HepG2 (cell line): ENCODE data around the gene CRIM1. TPM values are rescaled to one million over a fixed set of nuclear protein-coding genes. Genes with fewer than 3 reads are reported as not detected.

Experiments used
- ADNP ChIP-seq: sonication (generic); formaldehyde crosslinking; IDR thresholded peaks from 2 replicates; pipeline ENCODE4 v1.4.0; 2020; ENCODE audit warnings: missing genetic modification reagents
- ATM ChIP-seq: fragments of 450-650 bp; IDR thresholded peaks from 2 replicates; pipeline ENCODE4 v1.7.1; 2017; ENCODE audit warnings: mild to moderate bottlenecking, borderline replicate concordance
- BHLHE40 ChIP-seq: IDR thresholded peaks from 2 replicates; pipeline ENCODE4 v1.6.1; 2011; ENCODE audit warnings: low read length, improper control_type of control experiment
- CHCHD3 ChIP-seq: sonication (generic); formaldehyde crosslinking; IDR thresholded peaks from 2 replicates; pipeline ENCODE4 v1.8.0; 2022; ENCODE audit warnings: mild to moderate bottlenecking, missing genetic modification reagents, moderate library complexity
- CSRNP2 ChIP-seq: sonication (generic); formaldehyde crosslinking; conservative IDR thresholded peaks from 2 replicates; pipeline ENCODE4 v1.8.0; 2022; ENCODE audit warnings: low read depth, missing genetic modification reagents
- E2F1 ChIP-seq: sonication (generic); formaldehyde crosslinking; IDR thresholded peaks from 2 replicates; pipeline ENCODE4 v1.5.0; 2020; ENCODE audit warnings: missing genetic modification reagents
- FOXA1 ChIP-seq, 2 experiments: fragments of 450-650 bp in 1 of 2; sonication (generic) in 1 of 2; formaldehyde crosslinking in 1 of 2; IDR thresholded peaks; 2 replicates each; pipeline versions ENCODE4 v1.4.0 to v1.6.1; 2016 to 2020; ENCODE audit warnings: missing genetic modification reagents in 1 of 2
- FOXK1 ChIP-seq: sonication (generic); formaldehyde crosslinking; IDR thresholded peaks from 2 replicates; pipeline ENCODE4 v1.4.0; 2020; ENCODE audit warnings: low read depth, missing genetic modification reagents, borderline replicate concordance
- GABPA ChIP-seq, 2 experiments: IDR thresholded peaks; 2 replicates each; pipeline ENCODE4 v1.6.1; 2011 to 2016; ENCODE audit warnings: low read depth in 2 of 2, low read length in 1 of 2, missing biosample characterization in 1 of 2, missing genetic modification characterization in 1 of 2
- GFI1 ChIP-seq: sonication (generic); formaldehyde crosslinking; IDR thresholded peaks from 2 replicates; pipeline ENCODE4 v1.5.0; 2020; ENCODE audit warnings: missing genetic modification reagents, mild to moderate bottlenecking, borderline replicate concordance
- HDAC1 ChIP-seq: sonication (generic); formaldehyde crosslinking; IDR thresholded peaks from 2 replicates; pipeline ENCODE4 v1.5.1; 2020; ENCODE audit warnings: mild to moderate bottlenecking, missing genetic modification reagents
- MED13 ChIP-seq: sonication (generic); formaldehyde crosslinking; IDR thresholded peaks from 2 replicates; pipeline ENCODE4 v1.5.0; 2020; ENCODE audit warnings: missing genetic modification reagents
- NFATC3 ChIP-seq: sonication (generic); formaldehyde crosslinking; IDR thresholded peaks from 2 replicates; pipeline ENCODE4 v1.5.1; 2020; ENCODE audit warnings: mild to moderate bottlenecking, missing genetic modification reagents
- NR2F2 ChIP-seq: IDR thresholded peaks from 2 replicates; pipeline ENCODE4 v1.6.1; 2012; ENCODE audit warnings: low read depth, inconsistent platforms, borderline replicate concordance
- NRL ChIP-seq: sonication (generic); formaldehyde crosslinking; IDR thresholded peaks from 2 replicates; pipeline ENCODE4 v1.5.0; 2020; ENCODE audit warnings: missing genetic modification reagents, mild to moderate bottlenecking, moderate library complexity, borderline replicate concordance
- PLSCR1 ChIP-seq: sonication (generic); formaldehyde crosslinking; IDR thresholded peaks from 2 replicates; pipeline ENCODE4 v1.5.0; 2020; ENCODE audit warnings: missing genetic modification reagents, mild to moderate bottlenecking, borderline replicate concordance
- REXO4 ChIP-seq: sonication (generic); formaldehyde crosslinking; IDR thresholded peaks from 2 replicates; pipeline ENCODE4 v1.8.0; 2022; ENCODE audit warnings: missing genetic modification reagents, mild to moderate bottlenecking, borderline replicate concordance
- RFXANK ChIP-seq: IDR thresholded peaks from 2 replicates; pipeline ENCODE4 v1.6.1; 2016
- SP140L ChIP-seq: sonication (generic); formaldehyde crosslinking; IDR thresholded peaks from 2 replicates; pipeline ENCODE4 v1.4.0; 2020; ENCODE audit warnings: missing genetic modification reagents, borderline replicate concordance
- ZFP62 ChIP-seq: sonication (generic); formaldehyde crosslinking; IDR thresholded peaks from 2 replicates; pipeline ENCODE4 v1.4.0; 2020; ENCODE audit warnings: missing genetic modification reagents
- ZNF230 ChIP-seq: sonication (generic); formaldehyde crosslinking; IDR thresholded peaks from 2 replicates; pipeline ENCODE4 v1.4.0; 2020; ENCODE audit warnings: mild to moderate bottlenecking, missing genetic modification reagents
- ZNF34 ChIP-seq: sonication (generic); formaldehyde crosslinking; IDR thresholded peaks from 2 replicates; pipeline ENCODE4 v1.4.0; 2020; ENCODE audit warnings: mild to moderate bottlenecking, missing genetic modification reagents, borderline replicate concordance
- ZNF432 ChIP-seq: sonication (generic); formaldehyde crosslinking; IDR thresholded peaks from 2 replicates; pipeline ENCODE4 v1.5.0; 2020; ENCODE audit warnings: missing genetic modification reagents, mild to moderate bottlenecking, borderline replicate concordance
- ZNF710 ChIP-seq: sonication (generic); formaldehyde crosslinking; IDR thresholded peaks from 2 replicates; pipeline ENCODE4 v1.5.0; 2020; ENCODE audit warnings: mild to moderate bottlenecking, missing genetic modification reagents, borderline replicate concordance
- ZNF768 ChIP-seq: sonication (generic); formaldehyde crosslinking; IDR thresholded peaks from 2 replicates; pipeline ENCODE4 v1.4.0; 2020; ENCODE audit warnings: missing genetic modification reagents
- polyA plus RNA-seq, 8 experiments: library from polyadenylated mRNA; depleted of rRNA in 3 of 8; stranded (reverse) in 7 of 8; unstranded in 1 of 8; fragments of >200 nt; fragmentation: Illumina TruSeq in 4 of 8; extraction: Trizol in 4 of 8; gene quantifications; 2 replicates each; pipeline versions ENCODE4 v1.2.1 to v1.2.3, GENCODE V29; 2011 to 2016; ENCODE audit warnings: low read depth in 4 of 8, missing spikeins in 1 of 8, mixed read lengths in 1 of 8; ENCODE audit not compliant: insufficient read depth in 1 of 8
- total RNA-seq, 5 experiments: library from RNA; depleted of rRNA; stranded (reverse); fragments of >200 nt; fragmentation: Illumina TruSeq; extraction: Trizol; gene quantifications; 2 replicates each; pipeline ENCODE4 v1.2.3, GENCODE V29; 2016; ENCODE audit warnings: low read depth in 1 of 5

Gene CRIM1
- total and polyA plus RNA-seq, 2 of the 13 experiments (the other 11 are each of a cell fraction or from before 2014, with no cell fraction given), result 39.1 to 69.9 TPM

GRCh38 chr2:36597532-36598377, 242.2 kb downstream of the CRIM1 start, which contains the start of gene FEZ2 (continued):
- TF ChIP-seq ZNF710 (CRISPR knock-in tag) (no peak), PLSCR1 (CRISPR knock-in tag) (no peak), REXO4 (CRISPR knock-in tag) (no peak), NRL (CRISPR knock-in tag) (no peak; the same call in 1 of the 2 replicates), SP140L (CRISPR knock-in tag) (no peak), CHCHD3 (CRISPR knock-in tag) (no peak), MED13 (no peak), ADNP (CRISPR knock-in tag) (no peak), NR2F2 (0 out of 2 replicates have a peak, but pooled peaks have one; percentile 14), ZNF34 (CRISPR knock-in tag) (no peak), FOXA1 (IDR thresholded peaks at IDR 0.05) (no peak), FOXA1 (CRISPR knock-in tag; IDR thresholded peaks at IDR 0.05) (no peak), E2F1 (CRISPR knock-in tag) (no peak), NFATC3 (CRISPR knock-in tag) (no peak), CSRNP2 (no peak), BHLHE40 (no peak), ZNF768 (CRISPR knock-in tag) (peak; percentile 49; the same call in 1 of the 2 replicates), GABPA (IDR thresholded peaks at IDR 0.05; ENCODE audit: low read depth, low read length) (peak; percentile 44; the same call in 1 of the 2 replicates), GABPA (CRISPR knock-in tag; IDR thresholded peaks at IDR 0.05; ENCODE audit: low read depth) (peak; percentile 17; the same call in 1 of the 2 replicates), ZNF432 (CRISPR knock-in tag) (no peak), ZFP62 (CRISPR knock-in tag) (no peak), HDAC1 (peak; percentile 71), GFI1 (CRISPR knock-in tag) (no peak; the same call in 1 of the 2 replicates), FOXK1 (CRISPR knock-in tag) (no peak), RFXANK (CRISPR knock-in tag) (no peak), ATM (no peak), ZNF230 (peak; percentile 40; the same call in 1 of the 2 replicates)
